ENCODE results near the gene PERCC1. TPM values are rescaled to one million over a fixed set of nuclear protein-coding genes. Genes with fewer than 3 reads are reported as not detected.

Gene PERCC1
- total and polyA plus RNA-seq, 2 of the 4 experiments (the other 2 are of a cell fraction), result not detected

GRCh38 chr16:1464196-1464893, 33.5 kb downstream of the PERCC1 start:
- Histone ChIP-seq H3K4me3 (ENCODE audit: insufficient read depth, low read depth, low read length) (no peak overlapping the region), H3K23ac (ENCODE audit: low read depth, low read length) (no peak overlapping the region), H3K79me1 (ENCODE audit: low read depth in 1 of 2, low read length in 2 of 2) (peaks cover 9 to 32% of the 10 kb centered on the region in 2 experiments; a peak in 3 of 4 replicates), H3K56ac (ENCODE audit: extremely low read depth, insufficient read depth, low read length) (no peak overlapping the region), H3K27ac (ENCODE audit: insufficient read depth, low read length) (no peak overlapping the region), H3K36me3 (ENCODE audit: control insufficient read depth, insufficient read depth, low read length) (peaks cover 29% of the 10 kb centered on the region), H2AK9ac (replicated peaks; ENCODE audit: low read depth, low read length, poor library complexity) (no peak overlapping the region), H2BK120ac (ENCODE audit: low read depth, low read length) (no peak overlapping the region), H3K9me3 (ENCODE audit: control insufficient read depth, insufficient read depth, low read length) (no peaks in the 10 kb centered on the region), H3K9me1 (ENCODE audit: insufficient read depth, low read length) (peaks cover 5% of the 10 kb centered on the region; the same call in 1 of the 2 replicates), H2BK15ac (ENCODE audit: low read depth, low read length) (no peak overlapping the region), H2BK5ac (ENCODE audit: low read depth, low read length, poor library complexity, severe bottlenecking) (no peak overlapping the region), H4K20me1 (ENCODE audit: insufficient read depth, low read length) (peaks cover 22% of the 10 kb centered on the region), H3K4ac (ENCODE audit: low read depth, low read length) (no peak overlapping the region), H3K9ac (ENCODE audit: low read depth, low read length) (no peak overlapping the region), H2AFZ (replicated peaks; ENCODE audit: low read length, poor library complexity) (no peak overlapping the region), H2BK20ac (ENCODE audit: low read depth, low read length) (no peak overlapping the region), H3K4me1 (ENCODE audit: control insufficient read depth, insufficient read depth, low read length) (no peaks in the 10 kb centered on the region), H4K91ac (ENCODE audit: insufficient read depth, low read depth, low read length) (no peak overlapping the region), H3K4me2 (ENCODE audit: low read depth, low read length) (no peak overlapping the region), H4K8ac (ENCODE audit: low read depth in 2 of 2, low read length in 2 of 2) (no peak overlapping the region), H3K14ac (replicated peaks; ENCODE audit: low read depth, low read length) (no peak overlapping the region), H3K18ac (ENCODE audit: low read depth, low read length) (no peak overlapping the region), H2AK5ac (ENCODE audit: low read depth, low read length) (no peak overlapping the region; the same call in 1 of the 2 replicates), H3K27me3 (ENCODE audit: control insufficient read depth, insufficient read depth, low read length) (no peaks in the 10 kb centered on the region), H4K5ac (ENCODE audit: low read depth, low read length) (no peak overlapping the region)
- POLR2A ChIA-PET (ENCODE audit: unreplicated experiment), result no interaction called here
- dilution Hi-C loops (cut with HindIII; ENCODE audit: low sequenced_read_pairs, unreplicated experiment), result no loop called here
- TF ChIP-seq RCOR1 (IDR thresholded peaks at IDR 0.05; ENCODE audit: insufficient replicate concordance, low read length) (no peak), BHLHE40 (IDR thresholded peaks at IDR 0.05; ENCODE audit: low read depth, low read length) (no peak), CTCF (conservative IDR thresholded peaks at IDR 0.05; ENCODE audit: low read depth, low read length) (no peak), NFE2L2 (IDR thresholded peaks at IDR 0.05; ENCODE audit: low read depth, low read length) (no peak), RAD21 (IDR thresholded peaks at IDR 0.05; ENCODE audit: low read length) (no peak), MAFK (IDR thresholded peaks at IDR 0.05; ENCODE audit: low read depth, low read length) (no peak), MAZ (IDR thresholded peaks at IDR 0.05; ENCODE audit: borderline replicate concordance, low read depth, low read length) (no peak), RFX5 (IDR thresholded peaks at IDR 0.05; ENCODE audit: low read depth, low read length) (no peak), CHD1 (IDR thresholded peaks at IDR 0.05; ENCODE audit: low read depth, low read length) (no peak), USF2 (IDR thresholded peaks at IDR 0.05; ENCODE audit: low read depth, low read length) (no peak), ELK1 (IDR thresholded peaks at IDR 0.05; ENCODE audit: borderline replicate concordance, low read depth, low read length) (no peak), MXI1 (IDR thresholded peaks at IDR 0.05; ENCODE audit: borderline replicate concordance, low read depth, low read length) (no peak), SMC3 (IDR thresholded peaks at IDR 0.05; ENCODE audit: low read depth, low read length) (no peak), POLR2A (IDR thresholded peaks at IDR 0.05; ENCODE audit: low read depth, low read length) (no peak)
- intact Hi-C loops (cut with micrococcal nuclease), result no loop called here
- CTCF ChIA-PET, result no interaction called here
- in situ Hi-C loops (cut with MboI; ENCODE audit: low sequenced_read_pairs), result no loop called here
- BruUV-seq (replicated peaks), result no TSS peak
- ATAC-seq (ENCODE audit: low read depth) (no peak), DNase-seq (no peak)
- WGBS, 2 experiments (ENCODE audit: extremely low coverage in 2 of 2, insufficient read length in 1 of 2), result 96% methylated on average over 27 of the region's 41 CpGs; no CpG with 5 or more reads in 1 of the 2 experiments

All from IMR-90 (cell line).